IMR-90 (cell line): ENCODE data around the gene EXOG. TPM values are rescaled to one million over a fixed set of nuclear protein-coding genes. Genes with fewer than 3 reads are reported as not detected.

Source experiments
- ATAC-seq: fragments of 200-7000 bp; cut with Tn5 transposase; 2 replicates; pipeline ENCODE4 v1.9.1; 2020; ENCODE audit warnings: low read depth, mild to moderate bottlenecking, moderate library complexity
- BruUV-seq: library from RNA; stranded (reverse); fragments of 400-500 nt; replicated peaks from 2 replicates; lab custom pipeline; 2021; lab: Mats Ljungman, UMichigan
- CTCF ChIA-PET: fragments of 300-600 bp; formaldehyde crosslinking; extraction: SDS; loops from one replicate; lab custom pipeline; 2021; ENCODE audit warnings: antibody characterized with exemption; lab: Yijun Ruan, JAX
- POLR2A ChIA-PET: fragments of 300-600 bp; sonication (Branson Sonifier 250); formaldehyde crosslinking; loops from one replicate; lab custom pipeline; 2022; ENCODE audit warnings: antibody characterized with exemption; ENCODE audit not compliant: unreplicated experiment; lab: Charles Lee
- DNase-seq: peaks from one replicate; pipeline ENCODE4 v3.0.0; 2013
- H2AFZ ChIP-seq: replicated peaks from 2 replicates; pipeline ENCODE3; 2013; ENCODE audit warnings: low read length, mild to moderate bottlenecking; ENCODE audit not compliant: poor library complexity
- H2AK5ac ChIP-seq: 2 replicates; pipeline ENCODE4 v1.6.1; 2013; ENCODE audit warnings: low read depth, low read length, inconsistent platforms
- H2AK9ac ChIP-seq: replicated peaks from 2 replicates; pipeline ENCODE3; 2013; ENCODE audit warnings: mild to moderate bottlenecking, low read depth, low read length, moderate library complexity; ENCODE audit not compliant: poor library complexity
- H2BK120ac ChIP-seq: 2 replicates; pipeline ENCODE4 v1.6.1; 2013; ENCODE audit warnings: low read depth, low read length, inconsistent platforms
- H2BK15ac ChIP-seq: 3 replicates; pipeline ENCODE4 v1.6.1; 2013; ENCODE audit warnings: low read depth, low read length, inconsistent platforms
- H2BK20ac ChIP-seq: 2 replicates; pipeline ENCODE4 v1.6.1; 2013; ENCODE audit warnings: low read depth, mild to moderate bottlenecking, inconsistent platforms, low read length, moderate library complexity
- H2BK5ac ChIP-seq: 2 replicates; pipeline ENCODE4 v1.6.1; 2013; ENCODE audit warnings: mild to moderate bottlenecking, low read depth, low read length, inconsistent platforms; ENCODE audit not compliant: poor library complexity, severe bottlenecking
- H3K14ac ChIP-seq: replicated peaks from 2 replicates; pipeline ENCODE4 v1.6.1; 2013; ENCODE audit warnings: low read depth, low read length, inconsistent platforms
- H3K18ac ChIP-seq: 2 replicates; pipeline ENCODE4 v1.6.1; 2013; ENCODE audit warnings: low read depth, low read length, control low read depth
- H3K23ac ChIP-seq: 2 replicates; pipeline ENCODE4 v1.6.1; 2013; ENCODE audit warnings: low read depth, low read length, inconsistent platforms
- H3K27ac ChIP-seq: 2 replicates; pipeline ENCODE4 v1.5.1; 2013; ENCODE audit warnings: mild to moderate bottlenecking, control low read depth, low read length; ENCODE audit not compliant: insufficient read depth
- H3K27me3 ChIP-seq: 2 replicates; pipeline ENCODE4 v1.6.1; 2013; ENCODE audit warnings: low read length; ENCODE audit not compliant: control insufficient read depth, insufficient read depth
- H3K36me3 ChIP-seq: 2 replicates; pipeline ENCODE4 v1.6.1; 2013; ENCODE audit warnings: low read length, mixed read lengths; ENCODE audit not compliant: control insufficient read depth, insufficient read depth
- H3K4ac ChIP-seq: 2 replicates; pipeline ENCODE4 v1.6.1; 2013; ENCODE audit warnings: low read depth, low read length, inconsistent platforms
- H3K4me1 ChIP-seq: 2 replicates; pipeline ENCODE4 v1.6.1; 2013; ENCODE audit warnings: low read length, mixed read lengths; ENCODE audit not compliant: control insufficient read depth, insufficient read depth
- H3K4me2 ChIP-seq: 2 replicates; pipeline ENCODE4 v1.6.1; 2013; ENCODE audit warnings: low read depth, mild to moderate bottlenecking, control low read depth, low read length, moderate library complexity
- H3K4me3 ChIP-seq: 2 replicates; pipeline ENCODE4 v1.5.1; 2013; ENCODE audit warnings: low read depth, mild to moderate bottlenecking, control low read depth, low read length, moderate library complexity; ENCODE audit not compliant: insufficient read depth
- H3K56ac ChIP-seq: 2 replicates; pipeline ENCODE4 v1.6.1; 2013; ENCODE audit warnings: low read length, inconsistent platforms; ENCODE audit not compliant: insufficient read depth; ENCODE audit errors: extremely low read depth
- H3K79me1 ChIP-seq, 2 experiments: 2 replicates each; pipeline ENCODE4 v1.6.1; 2013; ENCODE audit warnings: low read length in 2 of 2, inconsistent platforms in 1 of 2, low read depth in 1 of 2
- H3K9ac ChIP-seq: 2 replicates; pipeline ENCODE4 v1.6.1; 2013; ENCODE audit warnings: low read depth, low read length, control low read depth
- H3K9me1 ChIP-seq: 2 replicates; pipeline ENCODE4 v1.6.1; 2013; ENCODE audit warnings: low read length, inconsistent platforms; ENCODE audit not compliant: insufficient read depth
- H3K9me3 ChIP-seq: 2 replicates; pipeline ENCODE4 v1.6.1; 2013; ENCODE audit warnings: low read length; ENCODE audit not compliant: control insufficient read depth, insufficient read depth
- H4K20me1 ChIP-seq: 2 replicates; pipeline ENCODE4 v1.6.1; 2013; ENCODE audit warnings: low read length, inconsistent platforms; ENCODE audit not compliant: insufficient read depth
- H4K5ac ChIP-seq: 2 replicates; pipeline ENCODE4 v1.6.1; 2013; ENCODE audit warnings: mild to moderate bottlenecking, low read depth, low read length, control low read depth
- H4K8ac ChIP-seq, 2 experiments: 2 replicates each; pipeline ENCODE4 v1.6.1; 2013; ENCODE audit warnings: low read depth in 2 of 2, low read length in 2 of 2, control low read depth in 1 of 2, inconsistent platforms in 1 of 2
- H4K91ac ChIP-seq: 2 replicates; pipeline ENCODE4 v1.6.1; 2013; ENCODE audit warnings: low read depth, low read length, inconsistent platforms; ENCODE audit not compliant: insufficient read depth
- RCOR1 ChIP-seq: IDR thresholded peaks from 2 replicates; pipeline ENCODE4 v1.6.1; 2012; ENCODE audit warnings: mild to moderate bottlenecking, low read length, improper control_type of control experiment; ENCODE audit not compliant: insufficient replicate concordance
- WGBS, 2 experiments: methylation state at CpG; one replicate each; pipeline versions ENCODE4 v1.1.5 to v1.1.7; 2013; ENCODE audit warnings: missing lambda C conversion rate in 2 of 2; ENCODE audit not compliant: insufficient read length in 1 of 2; ENCODE audit errors: extremely low coverage in 2 of 2; 5-methylcytosine and 5-hydroxymethylcytosine counted together
- dilution Hi-C: fragments of 300-500 bp; cut with HindIII; formaldehyde crosslinking; loops from one replicate; pipeline ENCODE4 v1.14.3; 2018; ENCODE audit warnings: low sequenced_read_pairs; ENCODE audit not compliant: unreplicated experiment
- in situ Hi-C: fragments of 300-500 bp; cut with MboI; formaldehyde crosslinking; loops from 3 replicates; pipeline ENCODE4 v1.14.3; 2019; ENCODE audit warnings: low sequenced_read_pairs, inconsistent platforms, mixed read lengths
- intact Hi-C: fragments of 100-400 bp; cut with micrococcal nuclease; formaldehyde crosslinking; loops from 2 replicates; pipeline ENCODE4 v1.10.0; 2022
- polyA plus RNA-seq, 3 experiments: library from polyadenylated mRNA; depleted of rRNA; stranded (reverse); fragments of >200 nt; gene quantifications; 2 replicates each; pipeline ENCODE4 v1.2.3, GENCODE V29; 2012; ENCODE audit warnings: low replicate concordance in 1 of 3
- total RNA-seq: library from RNA; depleted of rRNA; stranded (reverse); fragments of >200 nt; gene quantifications from 2 replicates; pipeline ENCODE4 v1.2.3, GENCODE V29; 2012
- TF ChIP-seq, protein P1 (sequence below): fragments of 150-350 bp; IDR thresholded peaks from 2 replicates; pipeline ENCODE4 v1.6.1; 2017; ENCODE audit warnings: mild to moderate bottlenecking, antibody characterized with exemption, low read length, low read depth

Gene EXOG
- total and polyA plus RNA-seq, 2 of the 4 experiments (the other 2 are of a cell fraction), result 10.2 to 15.0 TPM

GRCh38 chr3:38455639-38456430, 40.3 kb upstream of the EXOG start:
- peak; percentile 29 for DNase-seq
- no peaks in the 10 kb centered on the region for H3K27me3 ChIP-seq
- H2AK5ac ChIP-seq, result no peak overlapping the region
- in situ Hi-C loops, result no loop called here
- peak; percentile 1; the same call in 1 of the 2 replicates for ATAC-seq
- no peaks in the 10 kb centered on the region for H3K36me3 ChIP-seq
- peaks cover 6% of the 10 kb centered on the region; the same call in 1 of the 2 replicates for H3K9me1 ChIP-seq
- H4K91ac ChIP-seq, result no peak overlapping the region
- TF ChIP-seq, protein P1, sequence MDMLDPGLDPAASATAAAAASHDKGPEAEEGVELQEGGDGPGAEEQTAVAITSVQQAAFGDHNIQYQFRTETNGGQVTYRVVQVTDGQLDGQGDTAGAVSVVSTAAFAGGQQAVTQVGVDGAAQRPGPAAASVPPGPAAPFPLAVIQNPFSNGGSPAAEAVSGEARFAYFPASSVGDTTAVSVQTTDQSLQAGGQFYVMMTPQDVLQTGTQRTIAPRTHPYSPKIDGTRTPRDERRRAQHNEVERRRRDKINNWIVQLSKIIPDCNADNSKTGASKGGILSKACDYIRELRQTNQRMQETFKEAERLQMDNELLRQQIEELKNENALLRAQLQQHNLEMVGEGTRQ, result peak; percentile 59
- TF ChIP-seq RCOR1, result no peak
- H2BK120ac ChIP-seq, result no peak overlapping the region
- intact Hi-C loops, result loop anchor here (5.0 kb wide), 1 partner anchor 109 kb away; the partner anchor contains the start of gene XYLB
- peaks cover 19 to 44% of the 10 kb centered on the region in 2 experiments; a peak in 3 of 4 replicates for H3K79me1 ChIP-seq
- no peak overlapping the region for H4K8ac ChIP-seq
- peak overlapping the region; percentile 96 for H2AFZ ChIP-seq
- H3K4me2 ChIP-seq, result peak overlapping the region; percentile 94
- peak overlapping the region; percentile 46 for H3K9ac ChIP-seq
- ChIA-PET POLR2A (interaction anchor here (1.1 kb wide), 1 partner anchor 10 kb away, joined by 4 read pairs; no protein-coding TSS in a partner anchor), CTCF (no interaction called here)
- H3K4me3 ChIP-seq, result peak overlapping the region; percentile 97
- peaks cover 3% of the 10 kb centered on the region; the same call in 1 of the 2 replicates for H3K4me1 ChIP-seq
- no peak overlapping the region for H2BK20ac ChIP-seq
- no peak overlapping the region for H2BK5ac ChIP-seq
- BruUV-seq, result no TSS peak
- dilution Hi-C loops, result no loop called here
- H3K14ac ChIP-seq, result no peak overlapping the region
- H4K20me1 ChIP-seq, result peaks cover 18% of the 10 kb centered on the region
- 4% methylated on average over 4 of the region's 15 CpGs; no CpG with 5 or more reads in 1 of the 2 experiments for WGBS, 2 experiments
- no peak overlapping the region for H4K5ac ChIP-seq
- H3K56ac ChIP-seq, result no peak overlapping the region
- H3K23ac ChIP-seq, result peak overlapping the region; percentile 17
- H3K4ac ChIP-seq, result no peak overlapping the region
- H3K9me3 ChIP-seq, result no peaks in the 10 kb centered on the region
- no peak overlapping the region; the same call in 1 of the 2 replicates for H3K27ac ChIP-seq
- no peak overlapping the region for H3K18ac ChIP-seq
- no peak overlapping the region for H2BK15ac ChIP-seq
- peak overlapping the region; percentile 58 for H2AK9ac ChIP-seq
